MM.1S (cell line): ENCODE results near the gene BTBD9.

ENCODE experiments used
- CTCF ChIP-seq: fragments of 300-600 bp; sonication (generic); IDR thresholded peaks from 2 replicates; pipeline ENCODE4 v1.5.1; 2016; ENCODE audit warnings: antibody characterized with exemption, low read length, mixed read lengths
- EZH2 ChIP-seq: fragments of 300-600 bp; sonication (generic); optimal IDR thresholded peaks from 2 replicates; pipeline ENCODE3; 2017; ENCODE audit warnings: low read depth, mild to moderate bottlenecking, antibody characterized with exemption, low read length, mixed read lengths
- EZH2phosphoT487 ChIP-seq: fragments of 300-600 bp; sonication (generic); IDR thresholded peaks from 2 replicates; pipeline ENCODE4 v1.6.1; 2018; ENCODE audit warnings: antibody characterized with exemption, low read length

DNA sequence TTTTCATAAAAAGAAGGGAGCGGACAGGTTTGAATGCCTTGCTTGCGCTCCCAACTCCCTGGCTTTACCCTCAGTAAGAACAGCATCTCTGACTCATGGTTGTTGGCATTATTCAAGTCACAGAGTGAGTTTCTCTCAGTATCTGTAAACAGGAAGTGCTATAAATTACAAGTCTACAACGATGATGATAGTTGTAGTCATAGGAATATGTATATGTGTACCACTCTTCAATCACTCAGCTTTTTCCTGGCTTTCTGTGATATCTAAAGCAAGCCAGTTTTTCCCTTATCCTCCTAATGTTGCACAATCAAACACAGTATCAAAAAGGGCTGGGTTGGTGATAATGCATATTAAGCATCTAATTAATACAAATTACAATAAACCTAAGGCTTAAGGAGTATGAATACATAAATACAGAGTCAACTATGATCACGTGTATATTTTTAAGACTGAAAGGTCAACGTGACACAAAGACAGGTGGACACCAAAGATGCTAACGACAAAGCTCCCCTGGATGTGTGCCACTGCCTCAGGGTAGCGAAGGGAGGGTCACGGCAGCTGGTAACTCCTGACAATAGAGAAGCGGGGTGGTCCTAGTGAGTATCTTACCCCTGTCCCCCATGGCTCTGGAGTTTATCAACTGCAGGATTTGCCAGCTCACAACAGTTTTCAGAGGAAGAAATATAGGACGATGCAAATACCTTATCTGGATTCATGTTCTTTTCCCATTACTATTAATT lies 202.8 kb downstream of the BTBD9 start:
- TF ChIP-seq EZH2 (no peak), CTCF (no peak), EZH2phosphoT487 (no peak)
